Suprapubic skin (tissue), 4 donors: ENCODE results near the gene RAB36.

Experiments
- EP300 ChIP-seq: sonication (generic); formaldehyde crosslinking; IDR thresholded peaks from one replicate; pipeline ENCODE4 v1.6.1; 2017; ENCODE audit warnings: antibody characterized with exemption
- POLR2A ChIP-seq, 2 donors: fragments of 450-650 bp; IDR thresholded peaks; one replicate each; pipeline ENCODE4 v1.6.1; 2017; ENCODE audit warnings: antibody characterized with exemption in 2 of 2, mild to moderate bottlenecking in 2 of 2, moderate library complexity in 2 of 2
- POLR2AphosphoS5 ChIP-seq, 3 donors: sonication (generic); formaldehyde crosslinking; IDR thresholded peaks; one replicate each; pipeline ENCODE4 v1.6.1; 2017; ENCODE audit warnings: antibody characterized with exemption in 3 of 3
- TF ChIP-seq, protein P1 (sequence below), 2 donors: fragments of 200-600 bp in 1 of 2; fragments of 450-650 bp in 1 of 2; sonication (generic) in 1 of 2; IDR thresholded peaks; one replicate each; pipeline ENCODE4 v1.5.1; 2016 to 2019; ENCODE audit warnings: antibody characterized with exemption in 2 of 2, mild to moderate bottlenecking in 1 of 2, moderate library complexity in 1 of 2

DNA sequence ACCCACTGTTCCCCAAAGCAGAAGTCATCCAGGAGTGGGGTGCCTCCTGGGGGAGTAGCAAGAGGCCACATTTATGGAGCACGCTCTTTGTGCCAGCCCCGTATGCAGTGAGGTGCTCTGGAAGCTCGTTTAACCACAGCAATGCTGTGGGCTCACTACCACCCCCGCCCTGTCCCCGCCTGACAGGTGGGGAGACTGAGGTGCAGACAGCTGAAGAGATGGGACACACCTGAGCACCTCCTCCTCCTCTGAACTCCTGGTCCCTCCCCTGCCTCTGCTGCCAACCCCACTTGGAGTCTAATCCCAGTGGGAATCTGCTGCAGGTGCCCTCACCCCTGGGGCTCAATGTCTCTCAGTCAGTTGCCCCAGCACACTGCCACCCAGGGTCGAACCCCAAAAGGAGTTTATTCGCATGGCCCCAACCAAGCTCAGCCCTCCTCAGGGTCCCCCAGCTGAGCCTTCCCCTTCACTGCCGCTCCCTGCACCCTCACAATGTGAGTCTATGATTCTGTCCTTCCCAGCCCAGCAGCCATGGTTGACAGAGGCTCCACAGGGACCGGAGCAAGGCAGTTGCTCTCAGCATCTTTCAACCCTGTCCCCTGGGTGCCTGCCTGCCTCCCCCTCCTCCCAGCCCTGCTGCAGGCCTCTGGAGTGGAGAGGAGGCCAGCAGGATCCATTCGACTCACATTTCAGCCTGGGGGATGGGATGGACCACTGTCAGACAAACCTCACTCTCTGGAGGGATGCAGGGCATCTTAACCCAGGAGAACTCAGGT, 21.8 kb downstream of the RAB36 start:
- TF ChIP-seq, protein P1, sequence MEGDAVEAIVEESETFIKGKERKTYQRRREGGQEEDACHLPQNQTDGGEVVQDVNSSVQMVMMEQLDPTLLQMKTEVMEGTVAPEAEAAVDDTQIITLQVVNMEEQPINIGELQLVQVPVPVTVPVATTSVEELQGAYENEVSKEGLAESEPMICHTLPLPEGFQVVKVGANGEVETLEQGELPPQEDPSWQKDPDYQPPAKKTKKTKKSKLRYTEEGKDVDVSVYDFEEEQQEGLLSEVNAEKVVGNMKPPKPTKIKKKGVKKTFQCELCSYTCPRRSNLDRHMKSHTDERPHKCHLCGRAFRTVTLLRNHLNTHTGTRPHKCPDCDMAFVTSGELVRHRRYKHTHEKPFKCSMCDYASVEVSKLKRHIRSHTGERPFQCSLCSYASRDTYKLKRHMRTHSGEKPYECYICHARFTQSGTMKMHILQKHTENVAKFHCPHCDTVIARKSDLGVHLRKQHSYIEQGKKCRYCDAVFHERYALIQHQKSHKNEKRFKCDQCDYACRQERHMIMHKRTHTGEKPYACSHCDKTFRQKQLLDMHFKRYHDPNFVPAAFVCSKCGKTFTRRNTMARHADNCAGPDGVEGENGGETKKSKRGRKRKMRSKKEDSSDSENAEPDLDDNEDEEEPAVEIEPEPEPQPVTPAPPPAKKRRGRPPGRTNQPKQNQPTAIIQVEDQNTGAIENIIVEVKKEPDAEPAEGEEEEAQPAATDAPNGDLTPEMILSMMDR (IDR thresholded peaks at IDR 0.05), result no peak
- no peak for TF ChIP-seq EP300
- no peak for TF ChIP-seq POLR2A (IDR thresholded peaks at IDR 0.05)
- no peak for TF ChIP-seq POLR2AphosphoS5 (IDR thresholded peaks at IDR 0.05)
